Measurements from ENCODE around the gene RAB7B. TPM values are rescaled to one million over a fixed set of nuclear protein-coding genes. Genes with fewer than 3 reads are reported as not detected.

The RAB7B gene
- total RNA-seq, 1 experiment from 2014 or later: not detected

- TF ChIP-seq, protein P1, sequence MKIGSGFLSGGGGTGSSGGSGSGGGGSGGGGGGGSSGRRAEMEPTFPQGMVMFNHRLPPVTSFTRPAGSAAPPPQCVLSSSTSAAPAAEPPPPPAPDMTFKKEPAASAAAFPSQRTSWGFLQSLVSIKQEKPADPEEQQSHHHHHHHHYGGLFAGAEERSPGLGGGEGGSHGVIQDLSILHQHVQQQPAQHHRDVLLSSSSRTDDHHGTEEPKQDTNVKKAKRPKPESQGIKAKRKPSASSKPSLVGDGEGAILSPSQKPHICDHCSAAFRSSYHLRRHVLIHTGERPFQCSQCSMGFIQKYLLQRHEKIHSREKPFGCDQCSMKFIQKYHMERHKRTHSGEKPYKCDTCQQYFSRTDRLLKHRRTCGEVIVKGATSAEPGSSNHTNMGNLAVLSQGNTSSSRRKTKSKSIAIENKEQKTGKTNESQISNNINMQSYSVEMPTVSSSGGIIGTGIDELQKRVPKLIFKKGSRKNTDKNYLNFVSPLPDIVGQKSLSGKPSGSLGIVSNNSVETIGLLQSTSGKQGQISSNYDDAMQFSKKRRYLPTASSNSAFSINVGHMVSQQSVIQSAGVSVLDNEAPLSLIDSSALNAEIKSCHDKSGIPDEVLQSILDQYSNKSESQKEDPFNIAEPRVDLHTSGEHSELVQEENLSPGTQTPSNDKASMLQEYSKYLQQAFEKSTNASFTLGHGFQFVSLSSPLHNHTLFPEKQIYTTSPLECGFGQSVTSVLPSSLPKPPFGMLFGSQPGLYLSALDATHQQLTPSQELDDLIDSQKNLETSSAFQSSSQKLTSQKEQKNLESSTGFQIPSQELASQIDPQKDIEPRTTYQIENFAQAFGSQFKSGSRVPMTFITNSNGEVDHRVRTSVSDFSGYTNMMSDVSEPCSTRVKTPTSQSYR (CRISPR knock-in tag; IDR thresholded peaks at IDR 0.05): no peak
- TF ChIP-seq, protein P2, sequence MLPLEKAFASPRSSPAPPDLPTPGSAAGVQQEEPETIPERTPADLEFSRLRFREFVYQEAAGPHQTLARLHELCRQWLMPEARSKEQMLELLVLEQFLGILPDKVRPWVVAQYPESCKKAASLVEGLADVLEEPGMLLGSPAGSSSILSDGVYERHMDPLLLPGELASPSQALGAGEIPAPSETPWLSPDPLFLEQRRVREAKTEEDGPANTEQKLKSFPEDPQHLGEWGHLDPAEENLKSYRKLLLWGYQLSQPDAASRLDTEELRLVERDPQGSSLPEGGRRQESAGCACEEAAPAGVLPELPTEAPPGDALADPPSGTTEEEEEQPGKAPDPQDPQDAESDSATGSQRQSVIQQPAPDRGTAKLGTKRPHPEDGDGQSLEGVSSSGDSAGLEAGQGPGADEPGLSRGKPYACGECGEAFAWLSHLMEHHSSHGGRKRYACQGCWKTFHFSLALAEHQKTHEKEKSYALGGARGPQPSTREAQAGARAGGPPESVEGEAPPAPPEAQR (CRISPR knock-in tag; IDR thresholded peaks at IDR 0.05): no peak
- no peak for TF ChIP-seq AR (CRISPR knock-in tag; IDR thresholded peaks at IDR 0.05)
Observed at GRCh38 chr1:206010060-206010459, 6.9 kb upstream of the RAB7B start (continued).

GRCh38 chr1:206006946-206007345 lies 3.8 kb upstream of the RAB7B start:
- peaks cover 7% of the 10 kb centered on the region; the same call in 1 of the 2 replicates for H3K9me3 Mint-ChIP-seq
- H3K36me3 Mint-ChIP-seq: no peaks in the 10 kb centered on the region
- H3K4me3 Mint-ChIP-seq: no peak overlapping the region
- TF ChIP-seq JUN (CRISPR knock-in tag; IDR thresholded peaks at IDR 0.05): no peak
- TF ChIP-seq, protein P3, sequence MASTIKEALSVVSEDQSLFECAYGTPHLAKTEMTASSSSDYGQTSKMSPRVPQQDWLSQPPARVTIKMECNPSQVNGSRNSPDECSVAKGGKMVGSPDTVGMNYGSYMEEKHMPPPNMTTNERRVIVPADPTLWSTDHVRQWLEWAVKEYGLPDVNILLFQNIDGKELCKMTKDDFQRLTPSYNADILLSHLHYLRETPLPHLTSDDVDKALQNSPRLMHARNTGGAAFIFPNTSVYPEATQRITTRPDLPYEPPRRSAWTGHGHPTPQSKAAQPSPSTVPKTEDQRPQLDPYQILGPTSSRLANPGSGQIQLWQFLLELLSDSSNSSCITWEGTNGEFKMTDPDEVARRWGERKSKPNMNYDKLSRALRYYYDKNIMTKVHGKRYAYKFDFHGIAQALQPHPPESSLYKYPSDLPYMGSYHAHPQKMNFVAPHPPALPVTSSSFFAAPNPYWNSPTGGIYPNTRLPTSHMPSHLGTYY (CRISPR knock-in tag; IDR thresholded peaks at IDR 0.05): no peak
- TF ChIP-seq, protein P2 (CRISPR knock-in tag; IDR thresholded peaks at IDR 0.05): no peak
- ChIA-PET CTCF (interaction anchor here (0.6 to 1.1 kb wide), 2 partner anchors 23 to 30 kb away, joined by 3 to 4 read pairs; no protein-coding TSS in a partner anchor), POLR2A (no interaction called here)
- peaks cover 2% of the 10 kb centered on the region for H3K4me1 Mint-ChIP-seq
- no peak for DNase-seq (ENCODE audit: low spot score)
- H3K27me3 Mint-ChIP-seq (ENCODE audit: low read depth): peaks cover 7% of the 10 kb centered on the region
- H3K27ac Mint-ChIP-seq: no peak overlapping the region
- ATAC-seq: no peak

DNA sequence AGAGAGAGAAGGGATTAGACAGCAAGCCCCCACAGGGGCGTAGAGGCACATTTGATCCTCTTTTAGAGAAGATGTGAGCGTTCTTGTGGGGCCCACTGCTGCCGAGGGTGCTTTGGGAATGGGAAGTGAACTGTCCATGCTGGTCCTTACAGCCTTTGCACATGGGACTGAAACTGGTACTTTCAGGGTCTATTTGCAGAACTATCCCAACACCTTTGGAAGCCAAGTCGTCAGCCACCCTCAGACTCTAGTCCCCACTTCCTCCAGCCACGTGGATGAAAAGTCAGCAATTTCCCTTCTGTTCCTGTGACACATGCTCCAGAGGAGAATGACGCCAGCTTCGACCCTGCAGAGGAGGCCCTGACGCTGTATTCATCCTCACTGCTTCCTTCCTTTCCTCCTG lies 2.6 kb upstream of the RAB7B start:
- peaks cover 7% of the 10 kb centered on the region; the same call in 1 of the 2 replicates for H3K9me3 Mint-ChIP-seq
- ChIA-PET CTCF (no interaction called here), POLR2A (no interaction called here)
- no peak for ATAC-seq
- H3K4me1 Mint-ChIP-seq: no peaks in the 10 kb centered on the region
- H3K27ac Mint-ChIP-seq: no peak overlapping the region
- DNase-seq (ENCODE audit: low spot score): no peak
- no peaks in the 10 kb centered on the region for H3K36me3 Mint-ChIP-seq
- no peak overlapping the region for H3K4me3 Mint-ChIP-seq
- H3K27me3 Mint-ChIP-seq (ENCODE audit: low read depth): peaks cover 6% of the 10 kb centered on the region
- TF ChIP-seq AR (CRISPR knock-in tag; IDR thresholded peaks at IDR 0.05): no peak
- TF ChIP-seq PRDM15 (CRISPR knock-in tag; IDR thresholded peaks at IDR 0.05): no peak
- no peak for TF ChIP-seq ZBTB43 (CRISPR knock-in tag; IDR thresholded peaks at IDR 0.05)
- no peak for TF ChIP-seq ZBTB21 (CRISPR knock-in tag; IDR thresholded peaks at IDR 0.05; ENCODE audit: borderline replicate concordance)
- TF ChIP-seq, protein P4, sequence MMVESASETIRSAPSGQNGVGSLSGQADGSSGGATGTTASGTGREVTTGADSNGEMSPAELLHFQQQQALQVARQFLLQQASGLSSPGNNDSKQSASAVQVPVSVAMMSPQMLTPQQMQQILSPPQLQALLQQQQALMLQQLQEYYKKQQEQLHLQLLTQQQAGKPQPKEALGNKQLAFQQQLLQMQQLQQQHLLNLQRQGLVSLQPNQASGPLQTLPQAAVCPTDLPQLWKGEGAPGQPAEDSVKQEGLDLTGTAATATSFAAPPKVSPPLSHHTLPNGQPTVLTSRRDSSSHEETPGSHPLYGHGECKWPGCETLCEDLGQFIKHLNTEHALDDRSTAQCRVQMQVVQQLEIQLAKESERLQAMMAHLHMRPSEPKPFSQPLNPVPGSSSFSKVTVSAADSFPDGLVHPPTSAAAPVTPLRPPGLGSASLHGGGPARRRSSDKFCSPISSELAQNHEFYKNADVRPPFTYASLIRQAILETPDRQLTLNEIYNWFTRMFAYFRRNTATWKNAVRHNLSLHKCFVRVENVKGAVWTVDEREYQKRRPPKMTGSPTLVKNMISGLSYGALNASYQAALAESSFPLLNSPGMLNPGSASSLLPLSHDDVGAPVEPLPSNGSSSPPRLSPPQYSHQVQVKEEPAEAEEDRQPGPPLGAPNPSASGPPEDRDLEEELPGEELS (CRISPR knock-in tag; IDR thresholded peaks at IDR 0.05): no peak
- TF ChIP-seq ESRRA (CRISPR knock-in tag; IDR thresholded peaks at IDR 0.05; ENCODE audit: borderline replicate concordance): no peak

All from WTC11 (cell line).